Right atrium auricular region (tissue), 2 donors: Measurements from ENCODE around the gene KIAA1958. TPM values are rescaled to one million over a fixed set of nuclear protein-coding genes. Genes with fewer than 3 reads are reported as not detected.

ENCODE experiments used
- DNase-seq: peaks from one replicate; pipeline ENCODE4 v3.0.0-alpha.2; 2019; ENCODE audit warnings: low spot score
- H3K27ac ChIP-seq, 2 donors: fragments of 200-600 bp; sonication (generic); 1 replicate in 1 of 2; 2 replicates in 1 of 2; pipeline ENCODE4 v1.5.1; 2016 to 2019
- H3K27me3 ChIP-seq, 2 donors: fragments of 200-600 bp; sonication (generic); one replicate each; pipeline versions ENCODE4 v1.5.1 to v1.6.0; 2017 to 2019
- H3K36me3 ChIP-seq: fragments of 200-600 bp; sonication (generic); one replicate; pipeline ENCODE4 v1.5.1; 2016
- H3K4me1 ChIP-seq, 2 donors: fragments of 200-600 bp; sonication (generic); one replicate each; pipeline versions ENCODE4 v1.5.1 to v1.6.0; 2017 to 2019
- H3K4me3 ChIP-seq, 2 donors: fragments of 200-600 bp; sonication (generic); 1 replicate in 1 of 2; 2 replicates in 1 of 2; pipeline ENCODE4 v1.5.1; 2017 to 2019; ENCODE audit warnings: mild to moderate bottlenecking in 1 of 2, moderate library complexity in 1 of 2
- H3K9me3 ChIP-seq, 2 donors: fragments of 200-600 bp; sonication (generic); one replicate each; pipeline ENCODE4 v1.5.1; 2019
- CTCF ChIP-seq, 2 donors: fragments of 200-600 bp; sonication (generic); IDR thresholded peaks; one replicate each; pipeline ENCODE4 v1.5.1; 2019; ENCODE audit warnings: antibody characterized with exemption in 2 of 2
- total RNA-seq, 2 donors: library from RNA; depleted of rRNA; stranded (reverse); fragments of >200 nt; gene quantifications; one replicate each; pipeline ENCODE4 v1.1.0, GENCODE V29; 2016

Gene KIAA1958
- total RNA-seq, 2 donors from 2014 or later = 1.9 to 4.1 TPM

DNA sequence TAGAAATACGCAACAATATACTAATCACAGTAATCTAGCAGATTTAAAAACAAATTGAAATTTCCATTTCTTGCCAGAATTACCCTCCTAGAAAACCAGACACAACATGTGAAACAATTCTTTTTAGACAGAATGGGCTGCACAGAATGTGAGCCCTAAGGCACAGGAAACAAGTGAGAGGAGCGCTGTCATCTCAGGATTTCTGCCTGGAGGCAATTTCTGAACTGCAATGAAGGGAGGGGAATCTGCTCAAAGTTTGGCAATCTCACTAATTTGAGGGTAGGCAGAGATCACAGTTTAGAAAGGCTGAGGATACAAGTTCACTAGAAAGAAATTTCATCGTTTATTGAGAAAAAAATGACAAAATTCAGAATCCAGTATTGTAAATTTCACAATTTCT is 161.0 kb downstream of the KIAA1958 start:
- Histone ChIP-seq H3K9me3 (peaks cover 0 to 22% of the 10 kb centered on the region in 2 donors), H3K27me3 (no peaks in the 10 kb centered on the region), H3K27ac (no peak overlapping the region), H3K4me3 (no peak overlapping the region), H3K36me3 (no peaks in the 10 kb centered on the region), H3K4me1 (no peaks in the 10 kb centered on the region)
- DNase-seq = no peak
- no peak for TF ChIP-seq CTCF (IDR thresholded peaks at IDR 0.05)

GRCh38 chr9:112648624-112649023 is 162.0 kb downstream of the KIAA1958 start:
- no peak for TF ChIP-seq CTCF (IDR thresholded peaks at IDR 0.05)
- Histone ChIP-seq H3K4me3 (no peak overlapping the region), H3K9me3 (peaks cover 0 to 22% of the 10 kb centered on the region in 2 donors), H3K4me1 (no peaks in the 10 kb centered on the region), H3K36me3 (no peaks in the 10 kb centered on the region), H3K27me3 (no peaks in the 10 kb centered on the region), H3K27ac (no peak overlapping the region)
- DNase-seq = no peak

- no peaks in the 10 kb centered on the region for H3K4me1 ChIP-seq
- no peaks in the 10 kb centered on the region for H3K36me3 ChIP-seq
- H3K9me3 ChIP-seq = peaks cover 0 to 5% of the 10 kb centered on the region in 2 donors
- H3K27me3 ChIP-seq = no peaks in the 10 kb centered on the region
- no peak overlapping the region for H3K27ac ChIP-seq
- no peak for TF ChIP-seq CTCF (IDR thresholded peaks at IDR 0.05)
- no peak overlapping the region for H3K4me3 ChIP-seq
- DNase-seq = no peak
Measured at GRCh38 chr9:112654282-112654681, 167.7 kb downstream of the KIAA1958 start.

- no peaks in the 10 kb centered on the region for H3K36me3 ChIP-seq
- DNase-seq = no peak
- no peak overlapping the region for H3K27ac ChIP-seq
- H3K27me3 ChIP-seq = no peaks in the 10 kb centered on the region
- TF ChIP-seq CTCF (IDR thresholded peaks at IDR 0.05) = no peak
- no peak overlapping the region for H3K4me3 ChIP-seq
- no peaks in the 10 kb centered on the region for H3K4me1 ChIP-seq
- no peaks in the 10 kb centered on the region for H3K9me3 ChIP-seq
Measured at GRCh38 chr9:112655668-112656067, 169.0 kb downstream of the KIAA1958 start.

- Histone ChIP-seq H3K27me3 (no peaks in the 10 kb centered on the region), H3K4me1 (no peaks in the 10 kb centered on the region), H3K9me3 (no peaks in the 10 kb centered on the region), H3K4me3 (no peak overlapping the region), H3K27ac (no peak overlapping the region), H3K36me3 (no peaks in the 10 kb centered on the region)
- no peak for TF ChIP-seq CTCF (IDR thresholded peaks at IDR 0.05)
- DNase-seq = no peak
Measured at GRCh38 chr9:112659906-112660305, 173.3 kb downstream of the KIAA1958 start.

GRCh38 chr9:112663681-112664080 is 177.1 kb downstream of the KIAA1958 start:
- no peaks in the 10 kb centered on the region for H3K4me1 ChIP-seq
- no peak overlapping the region for H3K27ac ChIP-seq
- TF ChIP-seq CTCF (IDR thresholded peaks at IDR 0.05) = no peak
- H3K27me3 ChIP-seq = no peaks in the 10 kb centered on the region
- no peaks in the 10 kb centered on the region for H3K36me3 ChIP-seq
- no peaks in the 10 kb centered on the region for H3K9me3 ChIP-seq
- DNase-seq = no peak
- no peak overlapping the region for H3K4me3 ChIP-seq
